OCI-M1 (cell line): Measurements from ENCODE around the gene NUP88.
A peak's percentile ranks its signal among the peaks of the same experiment; 100 is the strongest.
"Not testable (repeated sequence)": the region's sequence is repeated elsewhere in the genome, so short reads cannot be mapped to it uniquely, and the experiment has no call there.

Experiments
- DNase-seq: peaks from one replicate; lab custom pipeline; 2025; lab: John Stamatoyannopoulos, UW

The NUP88 gene

DNA sequence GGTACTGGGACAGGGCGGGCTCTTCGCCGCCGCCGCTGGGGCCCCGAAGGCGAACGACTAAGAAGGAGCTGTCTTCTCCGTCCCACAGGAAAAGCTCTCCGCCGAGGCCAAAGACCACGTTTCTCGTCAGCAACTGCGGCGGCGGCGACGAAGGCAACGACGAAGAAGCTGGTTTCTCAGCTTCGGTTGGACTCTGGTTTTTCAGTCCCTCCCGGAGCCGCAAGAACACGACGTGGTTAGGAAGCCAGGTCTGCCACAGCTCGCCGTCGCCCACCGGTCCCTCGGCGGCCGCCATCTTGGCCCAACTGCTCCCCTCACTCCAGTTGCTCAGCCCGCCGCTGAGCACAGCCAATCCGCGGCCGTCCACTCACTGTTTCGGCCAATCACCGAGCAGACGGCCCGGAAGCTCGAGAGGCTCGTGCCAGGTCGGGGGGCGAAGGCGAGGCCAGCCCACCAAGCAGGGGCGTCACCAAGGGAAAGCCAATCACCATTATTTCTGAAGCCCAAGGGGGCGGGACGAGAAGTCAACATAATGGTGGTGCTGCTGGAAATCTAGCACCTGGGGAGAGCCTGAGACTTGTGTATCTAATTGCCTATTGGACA, at the start of gene NUP88:
NUP88 (minus strand) TSS at position 307 of the 603 bp plus-strand sequence; CDS start at position 295, 12 bp downstream.
- peak; percentile 99 for DNase-seq

DNA sequence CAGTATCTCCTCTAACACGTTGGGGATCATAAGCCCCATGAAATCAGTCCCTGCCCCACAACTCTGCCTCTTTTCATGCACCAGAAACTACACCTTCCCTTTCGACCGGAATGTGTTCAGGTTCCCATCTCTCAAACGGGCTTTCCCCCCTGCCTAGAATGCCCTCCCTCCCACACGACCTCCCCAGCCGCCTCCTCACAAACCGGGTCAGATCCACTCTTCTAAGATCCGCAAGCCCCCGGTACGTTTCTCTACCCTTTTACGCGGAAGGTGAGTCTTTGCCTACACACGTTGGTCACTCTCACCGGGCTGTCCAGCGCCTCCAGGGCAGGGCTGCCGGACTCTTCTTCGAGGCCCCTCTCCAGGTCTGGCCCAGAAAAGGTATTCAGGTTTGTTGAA, 48.6 kb upstream of the NUP88 start:
- DNase-seq = peak; percentile 53

DNA sequence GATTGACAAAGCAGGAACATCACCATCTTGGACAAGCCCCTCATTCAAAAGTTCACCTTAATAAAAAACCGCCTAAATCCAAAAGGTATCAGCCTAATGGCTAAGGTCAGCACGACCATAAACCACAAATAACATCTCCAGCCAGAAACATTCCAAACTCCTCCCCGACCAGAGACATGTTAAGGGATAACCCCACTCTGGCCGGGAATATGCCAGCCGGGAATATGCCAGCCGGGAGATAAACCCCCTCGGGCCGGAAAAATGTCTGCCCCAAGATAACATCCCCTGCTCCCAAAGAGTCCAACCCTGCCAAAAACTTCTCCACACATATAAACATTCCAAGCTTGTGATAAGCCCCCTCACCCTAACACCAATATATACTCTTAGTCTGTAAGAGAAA, 48.0 kb upstream of the NUP88 start:
- DNase-seq = no peak

DNA sequence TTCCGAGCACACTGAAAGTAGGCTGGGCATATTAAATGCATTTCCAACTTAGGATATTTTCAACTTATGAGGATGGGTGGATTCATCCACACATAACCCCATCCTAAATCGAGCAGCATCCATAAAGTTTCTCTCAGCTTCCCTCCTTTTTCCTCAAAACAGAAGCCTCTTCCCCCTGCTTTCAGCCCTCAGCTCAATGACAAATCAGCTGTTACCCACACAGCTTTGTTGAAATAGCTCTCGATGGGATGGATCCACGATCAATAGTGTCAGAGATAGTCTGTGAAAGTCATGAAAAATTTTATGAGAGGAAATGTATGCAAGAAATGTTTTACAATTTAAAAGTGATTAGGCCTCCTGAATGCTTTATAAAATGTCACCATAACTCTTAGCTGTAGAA, 46.8 kb upstream of the NUP88 start:
- no peak for DNase-seq

DNA sequence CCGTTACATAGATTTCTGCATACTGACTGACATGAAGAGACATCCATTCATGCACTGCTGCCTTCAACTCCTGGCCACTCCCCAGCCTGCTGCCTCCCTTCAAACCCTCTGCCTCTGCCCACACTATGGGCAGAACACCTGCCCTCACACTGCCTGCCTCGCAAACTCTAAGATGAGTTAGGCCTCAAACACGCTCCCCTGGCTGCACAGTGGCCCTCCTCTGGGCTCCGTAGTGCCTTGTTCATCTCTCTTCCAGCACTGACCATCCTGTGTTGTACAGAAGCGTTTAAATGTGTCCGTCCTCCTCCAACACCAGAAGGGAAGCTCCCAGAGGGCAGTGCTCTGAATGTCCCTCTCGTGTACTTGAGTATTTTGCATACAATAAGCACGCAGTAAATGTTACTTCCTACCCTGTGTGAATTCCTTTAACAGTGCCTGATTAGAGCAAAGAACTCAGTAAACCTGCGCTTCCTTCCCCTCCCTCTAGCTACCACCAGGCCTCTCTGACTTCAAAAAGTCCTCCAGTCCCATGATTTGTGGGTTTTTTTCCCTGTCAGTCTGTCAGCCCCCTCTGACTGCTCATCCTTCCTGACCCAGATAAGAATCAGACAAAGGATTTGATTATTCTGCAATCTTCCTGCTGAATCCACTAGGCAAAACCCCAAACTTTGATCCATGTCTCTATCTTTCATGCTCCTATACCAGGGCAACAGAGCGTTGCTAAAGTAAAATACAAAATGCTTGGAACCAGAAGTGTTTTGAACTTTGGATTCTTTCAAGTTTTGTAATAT, 45.5 kb upstream of the NUP88 start:
- DNase-seq = no peak

- no peak for DNase-seq
These were observed 27.3 kb upstream of the NUP88 start for GRCh38 chr17:5446786-5447185.

- DNase-seq = no peak
These were observed 24.7 kb upstream of the NUP88 start for GRCh38 chr17:5444209-5444608.

DNA sequence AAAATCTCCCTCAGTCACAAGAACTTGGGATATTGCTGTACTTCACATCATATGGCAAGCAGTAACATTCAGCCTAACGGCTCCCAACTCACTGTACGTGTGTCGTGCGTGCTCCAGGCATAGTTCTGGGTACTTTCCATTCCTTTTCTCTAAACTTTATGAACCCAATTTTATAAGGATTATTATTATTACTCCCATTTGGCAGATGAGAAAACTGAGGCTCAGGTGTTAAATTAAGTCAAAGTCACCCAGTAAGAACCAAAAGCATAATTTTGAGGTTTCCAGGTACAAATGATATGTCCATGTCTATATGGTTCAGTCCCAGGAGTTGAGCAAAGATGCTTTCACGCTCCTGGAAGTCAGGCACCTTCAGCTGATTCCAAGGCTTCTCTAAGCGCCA, 24.3 kb upstream of the NUP88 start:
- no peak for DNase-seq

DNA sequence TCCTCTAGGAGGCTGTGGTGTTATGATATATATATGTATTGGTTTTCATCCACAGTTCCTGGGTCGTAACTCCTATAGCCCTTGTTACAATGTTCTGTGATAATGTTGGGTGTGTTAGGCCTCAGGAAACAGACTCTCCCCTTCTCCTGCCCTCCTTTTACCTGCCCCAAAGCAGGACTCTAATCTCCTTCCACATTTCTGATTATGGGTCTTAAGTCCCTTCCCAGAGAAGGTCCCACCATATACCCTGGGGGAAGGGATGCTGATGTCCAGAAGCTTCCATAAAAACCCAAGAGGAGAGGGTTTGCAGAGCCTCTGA, 19.9 kb upstream of the NUP88 start:
- no peak for DNase-seq

GRCh38 chr17:5438716-5439445, 19.4 kb upstream of the NUP88 start, which contains the start of gene C1QBP:
C1QBP (minus strand) TSS chr17:5439155; CDS start chr17:5439073, 82 bp downstream.
- peak; percentile 99 for DNase-seq

GRCh38 chr17:5437721-5438317, 18.4 kb upstream of the NUP88 start:
- DNase-seq = no peak

- not testable (repeated sequence) for DNase-seq
These were observed 16.4 kb upstream of the NUP88 start for GRCh38 chr17:5435781-5436315.

- no peak for DNase-seq
These were observed 15.5 kb upstream of the NUP88 start for GRCh38 chr17:5434984-5435383.

DNA sequence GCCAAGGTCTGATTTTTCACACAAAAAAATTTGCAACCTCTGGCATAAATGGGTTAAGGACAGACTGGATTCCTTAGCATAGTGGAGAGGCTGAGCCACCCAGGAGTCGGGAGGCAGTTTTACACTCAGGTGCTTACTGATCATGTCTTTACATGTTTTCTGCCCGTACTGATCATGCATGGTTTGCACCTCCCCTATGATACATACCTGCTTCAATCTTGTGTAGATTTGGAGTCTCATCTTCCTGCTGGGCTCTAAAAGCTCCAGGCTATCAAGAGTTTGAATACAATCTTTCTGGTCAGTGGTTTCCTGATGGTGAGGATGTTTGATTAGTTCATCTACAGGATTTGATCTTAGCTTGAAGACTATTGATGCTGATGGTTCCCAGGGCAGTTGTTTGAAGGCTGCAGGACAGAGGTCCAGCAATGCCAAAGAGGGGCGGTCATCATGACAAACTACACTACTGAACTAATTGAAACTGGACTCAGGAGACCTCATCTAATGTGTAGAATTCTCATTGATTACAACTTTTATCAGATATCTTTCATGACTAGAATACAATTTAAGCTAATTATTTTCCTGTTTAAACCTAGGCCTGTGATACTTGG, 12.6 kb upstream of the NUP88 start:
- DNase-seq = no peak

- DNase-seq = peak; percentile 26
These were observed 11.8 kb upstream of the NUP88 start for GRCh38 chr17:5431234-5431633.

- no peak for DNase-seq
These were observed 11.0 kb upstream of the NUP88 start for GRCh38 chr17:5430413-5430999.

DNA sequence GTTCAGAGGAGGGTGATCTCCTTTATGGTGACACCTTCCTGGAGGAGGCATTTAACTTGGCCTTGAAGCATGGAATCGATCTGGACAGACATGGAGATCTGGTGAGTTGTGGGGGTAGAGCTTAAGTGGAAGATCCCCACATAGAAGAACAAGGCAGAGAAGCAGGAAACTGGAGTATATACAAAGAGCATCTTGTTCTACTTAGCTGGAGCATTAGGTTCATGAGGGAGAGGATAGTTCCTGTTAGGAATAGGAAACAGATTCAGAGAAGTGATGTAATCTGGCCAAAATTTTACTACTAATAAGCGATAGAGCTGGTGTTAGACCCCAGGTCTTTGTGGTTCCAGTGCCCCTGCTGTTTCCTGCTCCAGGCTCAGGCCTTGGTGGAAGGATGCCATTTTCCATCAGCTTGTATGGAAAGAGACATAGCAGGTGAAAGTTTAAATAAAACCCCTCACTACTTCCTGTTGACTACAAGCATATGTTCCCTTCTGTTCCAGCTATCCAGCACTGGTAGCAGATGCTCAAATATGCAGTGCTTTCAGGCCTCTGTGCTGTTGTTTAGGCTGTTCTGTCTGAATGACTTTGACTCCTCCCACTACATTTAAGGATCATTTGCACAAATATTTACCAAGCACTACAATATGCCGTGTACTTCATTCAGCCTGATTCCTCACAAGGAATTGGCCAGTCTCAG, 9.9 kb upstream of the NUP88 start:
- DNase-seq = no peak

GRCh38 chr17:5425826-5426225, 6.4 kb upstream of the NUP88 start:
- DNase-seq = no peak

GRCh38 chr17:5424909-5425308, 5.4 kb upstream of the NUP88 start:
- DNase-seq = no peak

GRCh38 chr17:5422505-5422904, 3.0 kb upstream of the NUP88 start:
- DNase-seq = no peak
